Gastrocnemius medialis (tissue), 4 donors: ENCODE measurements around the gene HS2ST1.

Experiments used
- POLR2A ChIP-seq, 2 donors: fragments of 450-650 bp; IDR thresholded peaks; one replicate each; pipeline ENCODE4 v1.6.1; 2017; ENCODE audit warnings: antibody characterized with exemption in 2 of 2, mild to moderate bottlenecking in 2 of 2, moderate library complexity in 2 of 2
- TF ChIP-seq, protein P1 (sequence below), 5 experiments: fragments of 450-650 bp in 3 of 5; fragments of 200-600 bp in 2 of 5; sonication (generic) in 2 of 5; IDR thresholded peaks in 4 of 5; conservative IDR thresholded peaks in 1 of 5; 1 replicate in 4 of 5; 2 replicates in 1 of 5; pipeline ENCODE4 v1.5.1; 2016 to 2019; ENCODE audit warnings: antibody characterized with exemption in 5 of 5, mild to moderate bottlenecking in 3 of 5, moderate library complexity in 3 of 5

GRCh38 chr1:86888327-86888726 is 26.1 kb upstream of the HS2ST1 start:
- TF ChIP-seq POLR2A (IDR thresholded peaks at IDR 0.05): no peak
- TF ChIP-seq, protein P1, sequence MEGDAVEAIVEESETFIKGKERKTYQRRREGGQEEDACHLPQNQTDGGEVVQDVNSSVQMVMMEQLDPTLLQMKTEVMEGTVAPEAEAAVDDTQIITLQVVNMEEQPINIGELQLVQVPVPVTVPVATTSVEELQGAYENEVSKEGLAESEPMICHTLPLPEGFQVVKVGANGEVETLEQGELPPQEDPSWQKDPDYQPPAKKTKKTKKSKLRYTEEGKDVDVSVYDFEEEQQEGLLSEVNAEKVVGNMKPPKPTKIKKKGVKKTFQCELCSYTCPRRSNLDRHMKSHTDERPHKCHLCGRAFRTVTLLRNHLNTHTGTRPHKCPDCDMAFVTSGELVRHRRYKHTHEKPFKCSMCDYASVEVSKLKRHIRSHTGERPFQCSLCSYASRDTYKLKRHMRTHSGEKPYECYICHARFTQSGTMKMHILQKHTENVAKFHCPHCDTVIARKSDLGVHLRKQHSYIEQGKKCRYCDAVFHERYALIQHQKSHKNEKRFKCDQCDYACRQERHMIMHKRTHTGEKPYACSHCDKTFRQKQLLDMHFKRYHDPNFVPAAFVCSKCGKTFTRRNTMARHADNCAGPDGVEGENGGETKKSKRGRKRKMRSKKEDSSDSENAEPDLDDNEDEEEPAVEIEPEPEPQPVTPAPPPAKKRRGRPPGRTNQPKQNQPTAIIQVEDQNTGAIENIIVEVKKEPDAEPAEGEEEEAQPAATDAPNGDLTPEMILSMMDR (IDR thresholded peaks at IDR 0.05 in 4 of 5, conservative IDR thresholded peaks at IDR 0.05 in 1 of 5): no peak
